GM12878 (cell line): ENCODE data around the gene GHITM. TPM values are rescaled to one million over a fixed set of nuclear protein-coding genes. Genes with fewer than 3 reads are reported as not detected.

Experiments used
- ATAC-seq: fragments of 200-7000 bp; cut with Tn5 transposase; 3 replicates; pipeline ENCODE4 v1.9.1; 2020; ENCODE audit warnings: mild to moderate bottlenecking, moderate library complexity
- BruUV-seq: library from RNA; stranded (reverse); fragments of 400-500 nt; replicated peaks from 2 replicates; lab custom pipeline; 2021; lab: Mats Ljungman, UMichigan
- CTCF ChIA-PET: fragments of 300-600 bp; sonication (Branson Sonifier 250); formaldehyde crosslinking; extraction: SDS; loops from one replicate; lab custom pipeline; 2021; ENCODE audit warnings: inconsistent platforms; lab: Yijun Ruan, JAX
- POLR2A ChIA-PET: fragments of 350-600 bp; formaldehyde crosslinking; extraction: SDS; loops from one replicate; lab custom pipeline; 2021; ENCODE audit warnings: inconsistent platforms; lab: Charles Lee
- RAD21 ChIA-PET: fragments of 300-600 bp; sonication (Branson Sonifier 250); formaldehyde crosslinking; loops from one replicate; lab custom pipeline; 2023; ENCODE audit warnings: antibody characterized with exemption; ENCODE audit not compliant: unreplicated experiment; lab: Charles Lee
- SMC1A ChIA-PET: fragments of 300-600 bp; sonication (Branson Sonifier 250); formaldehyde crosslinking; loops from one replicate; lab custom pipeline; 2023; ENCODE audit not compliant: unreplicated experiment, uncharacterized antibody; lab: Charles Lee
- DNase-seq: peaks from one replicate; pipeline ENCODE4 v3.0.0-alpha.2; 2011; ENCODE audit warnings: low read depth, low spot score
- FAIRE-seq: peaks from 3 replicates; lab custom pipeline; 2011; peaks lifted over from hg19 to GRCh38; lab: Jason Lieb, UNC
- H2AFZ ChIP-seq: 2 replicates; pipeline ENCODE4 v1.6.0; 2011; ENCODE audit warnings: low read depth, low read length, control low read depth; ENCODE audit not compliant: control insufficient read depth
- H3K27ac ChIP-seq: 2 replicates; pipeline ENCODE4 v1.5.1; 2011; ENCODE audit warnings: control low read depth; ENCODE audit not compliant: control insufficient read depth, insufficient read depth
- H3K27me3 ChIP-seq, 2 experiments: replicated peaks in 1 of 2; 2 replicates each; pipeline versions ENCODE4 v1.6.0 to v1.6.1; 2011; ENCODE audit warnings: low read length in 1 of 2; ENCODE audit not compliant: control insufficient read depth in 2 of 2, insufficient read depth in 2 of 2
- H3K36me3 ChIP-seq, 2 experiments: 2 replicates each; pipeline ENCODE4 v1.5.1; 2011; ENCODE audit warnings: low read length in 1 of 2; ENCODE audit not compliant: control insufficient read depth in 2 of 2, insufficient read depth in 2 of 2
- H3K4me1 ChIP-seq: 2 replicates; pipeline ENCODE4 v1.6.1; 2011; ENCODE audit warnings: mild to moderate bottlenecking, low read length, moderate library complexity, mixed read lengths; ENCODE audit not compliant: control insufficient read depth, insufficient read depth
- H3K4me2 ChIP-seq: 2 replicates; pipeline ENCODE4 v1.6.0; 2011; ENCODE audit warnings: control low read depth; ENCODE audit not compliant: control insufficient read depth, insufficient read depth
- H3K4me3 ChIP-seq: fragments of 200-600 bp; sonication (generic); 2 replicates; pipeline ENCODE4 v1.5.1; 2016
- H3K79me2 ChIP-seq: 2 replicates; pipeline ENCODE4 v1.6.0; 2011; ENCODE audit warnings: low read length; ENCODE audit not compliant: control insufficient read depth, insufficient read depth
- H3K9ac ChIP-seq: 2 replicates; pipeline ENCODE4 v1.8.0; 2011; ENCODE audit warnings: low read length, control low read depth, mixed read lengths; ENCODE audit not compliant: control insufficient read depth, insufficient read depth
- H3K9me3 ChIP-seq: replicated peaks from 3 replicates; pipeline ENCODE4 v1.5.1; 2011; ENCODE audit warnings: mild to moderate bottlenecking, low read length; ENCODE audit not compliant: control insufficient read depth, insufficient read depth
- H4K20me1 ChIP-seq: 2 replicates; pipeline ENCODE4 v1.6.0; 2011; ENCODE audit not compliant: control insufficient read depth, insufficient read depth
- CHD2 ChIP-seq: IDR thresholded peaks from 2 replicates; pipeline ENCODE4 v1.6.1; 2011; ENCODE audit warnings: low read depth, low read length, improper control_type of control experiment, borderline replicate concordance
- E2F8 ChIP-seq: fragments of 450-650 bp; IDR thresholded peaks from 2 replicates; pipeline ENCODE4 v1.6.1; 2018; ENCODE audit warnings: mild to moderate bottlenecking, low read depth, moderate library complexity; ENCODE audit not compliant: partially characterized antibody
- GABPA ChIP-seq: IDR thresholded peaks from 2 replicates; pipeline ENCODE4 v1.6.1; 2014; ENCODE audit warnings: antibody characterized with exemption, low read depth, mild to moderate bottlenecking, inconsistent platforms
- HCFC1 ChIP-seq: fragments of 150-350 bp; IDR thresholded peaks from 2 replicates; pipeline ENCODE4 v1.6.1; 2014; ENCODE audit warnings: low read length
- HDAC6 ChIP-seq: fragments of 200-600 bp; sonication (generic); IDR thresholded peaks from one replicate; pipeline ENCODE4 v1.8.0; 2017; ENCODE audit warnings: antibody characterized with exemption; ENCODE audit not compliant: unreplicated experiment
- MEF2A ChIP-seq: IDR thresholded peaks from 2 replicates; pipeline ENCODE4 v1.6.1; 2011; ENCODE audit warnings: low read depth, mild to moderate bottlenecking, low read length, moderate library complexity; ENCODE audit not compliant: insufficient read depth
- MEF2B ChIP-seq: fragments of 450-650 bp; IDR thresholded peaks from 2 replicates; pipeline ENCODE4 v1.6.1; 2018; ENCODE audit warnings: mild to moderate bottlenecking, moderate library complexity; ENCODE audit not compliant: partially characterized antibody, poor library complexity, severe bottlenecking
- POLR2AphosphoS5 ChIP-seq: IDR thresholded peaks from 2 replicates; pipeline ENCODE4 v1.6.1; 2011; ENCODE audit warnings: mild to moderate bottlenecking, low read length, inconsistent platforms
- RUNX3 ChIP-seq: IDR thresholded peaks from 2 replicates; pipeline ENCODE4 v1.6.1; 2012; ENCODE audit warnings: low read length, inconsistent platforms
- SIX5 ChIP-seq: IDR thresholded peaks from 2 replicates; pipeline ENCODE4 v1.6.1; 2011; ENCODE audit warnings: mild to moderate bottlenecking, low read depth, low read length, moderate library complexity; ENCODE audit not compliant: severe bottlenecking
- STAT3 ChIP-seq: IDR thresholded peaks from 2 replicates; pipeline ENCODE4 v1.6.1; 2011; ENCODE audit warnings: low read depth, low read length, improper control_type of control experiment
- TCF12 ChIP-seq: IDR thresholded peaks from 2 replicates; pipeline ENCODE4 v1.6.1; 2011; ENCODE audit warnings: low read depth, mild to moderate bottlenecking, low read length
- WRNIP1 ChIP-seq: IDR thresholded peaks from 2 replicates; pipeline ENCODE4 v1.6.1; 2011; ENCODE audit warnings: low read depth, low read length, improper control_type of control experiment, borderline replicate concordance
- YY1 ChIP-seq: IDR thresholded peaks from 2 replicates; pipeline ENCODE4 v1.6.1; 2011; ENCODE audit warnings: low read depth, mild to moderate bottlenecking, low read length
- ZBED1 ChIP-seq: IDR thresholded peaks from 2 replicates; pipeline ENCODE4 v1.6.1; 2016; ENCODE audit warnings: borderline replicate concordance
- WGBS: methylation state at CpG from one replicate; pipeline ENCODE4 v1.1.6; 2016; ENCODE audit warnings: low lambda C conversion rate; ENCODE audit not compliant: insufficient replicate concordance, insufficient coverage; ENCODE audit errors: missing lambda C conversion rate; 5-methylcytosine and 5-hydroxymethylcytosine counted together
- in situ Hi-C: fragments of 300-500 bp; cut with MboI; formaldehyde crosslinking; loops from 9 replicates; pipeline ENCODE4 v1.14.3; 2018; ENCODE audit warnings: mixed read lengths
- intact Hi-C: fragments of 100-400 bp; cut with micrococcal nuclease; formaldehyde crosslinking; loops from one replicate; pipeline ENCODE4 v1.14.2; 2022; ENCODE audit not compliant: unreplicated experiment
- polyA plus RNA-seq, 11 experiments: library from polyadenylated mRNA; depleted of rRNA in 4 of 11; unstranded in 6 of 11; stranded (reverse) in 5 of 11; fragments of >200 nt; fragmentation: Nextera tagmentation in 4 of 11; fragmentation: Illumina TruSeq in 1 of 11; extraction: Ambion mirVana in 4 of 11; extraction: Trizol in 1 of 11; gene quantifications; 1 replicate in 1 of 11; 2 replicates in 10 of 11; pipeline versions ENCODE4 v1.2.1 to v1.2.3, GENCODE V29; 2011 to 2016; ENCODE audit warnings: inconsistent platforms in 2 of 11, missing spikeins in 2 of 11, low read depth in 1 of 11
- total RNA-seq, 4 experiments: library from RNA; depleted of rRNA in 3 of 4; stranded (reverse); fragments of >200 nt in 3 of 4; fragmentation: Illumina TruSeq in 1 of 4; extraction: Trizol in 1 of 4; gene quantifications; 2 replicates each; pipeline versions ENCODE4 v1.2.1 to v1.2.3, GENCODE V29; 2013 to 2021

GHITM gene
- total and polyA plus RNA-seq, 10 of the 15 experiments (the other 5 are each of a cell fraction or from before 2014, with no cell fraction given), result 120 to 501 (median 209) TPM

GRCh38 chr10:84185526-84186175, 46.3 kb downstream of the GHITM start:
- SMC1A ChIA-PET, result interaction anchor here (0.7 kb wide), 1 partner anchor 25 kb away, joined by 3 read pairs; no protein-coding TSS in a partner anchor
- no peak for TF ChIP-seq POLR2AphosphoS5
- TF ChIP-seq YY1, result no peak
- TF ChIP-seq, all 136 proteins: peak for 0
- ATAC-seq (no peak), DNase-seq (no peak), FAIRE-seq (no peak)
- no peaks in the 10 kb centered on the region for H3K4me1 ChIP-seq
- RAD21 ChIA-PET, result no interaction called here
- POLR2A ChIA-PET, result no interaction called here
- in situ Hi-C loops (no loop called here), intact Hi-C loops (no loop called here)
- H3K27me3 ChIP-seq, result 0 out of 4 replicates have a peak, but pooled peaks cover 0 to 2% of the 10 kb centered on the region in 2 experiments
- WGBS, result 30% methylated on average over 11 of the region's 11 CpGs
- H3K4me2 ChIP-seq, result no peak overlapping the region
- no peaks in the 10 kb centered on the region for H3K9me3 ChIP-seq
- no peak overlapping the region for H3K4me3 ChIP-seq
- CTCF ChIA-PET, result interaction anchor here (0.9 kb wide), 1 partner anchor 38 kb away, joined by 4 read pairs; no protein-coding TSS in a partner anchor
- no peak overlapping the region for H2AFZ ChIP-seq
- no peaks in the 10 kb centered on the region; the same call in 1 of the 2 replicates for H4K20me1 ChIP-seq
- H3K36me3 ChIP-seq, result no peaks in the 10 kb centered on the region
- H3K27ac ChIP-seq, result no peak overlapping the region
- no peak overlapping the region for H3K9ac ChIP-seq
- BruUV-seq, result no TSS peak
- no peaks in the 10 kb centered on the region for H3K79me2 ChIP-seq

GRCh38 chr10:84188815-84189214, 49.5 kb downstream of the GHITM start:
- no peaks in the 10 kb centered on the region for H3K79me2 ChIP-seq
- POLR2A ChIA-PET, result interaction anchor here (0.7 kb wide), 1 partner anchor 11 kb away, joined by 3 read pairs; no protein-coding TSS in a partner anchor
- no peak for ATAC-seq
- peaks cover 3 to 14% of the 10 kb centered on the region in 2 experiments for H3K27me3 ChIP-seq
- no peak overlapping the region for H3K9ac ChIP-seq
- no peaks in the 10 kb centered on the region; the same call in 1 of the 2 replicates for H4K20me1 ChIP-seq
- no peak for DNase-seq
- no peak overlapping the region for H2AFZ ChIP-seq
- no peaks in the 10 kb centered on the region for H3K4me1 ChIP-seq
- H3K4me3 ChIP-seq, result no peak overlapping the region
- H3K36me3 ChIP-seq, result no peaks in the 10 kb centered on the region
- H3K4me2 ChIP-seq, result no peak overlapping the region
- no peak overlapping the region for H3K27ac ChIP-seq
- no TSS peak for BruUV-seq
- WGBS, result 50% methylated on average over 3 of the region's 3 CpGs
- no peak for FAIRE-seq
- RAD21 ChIA-PET, result interaction anchor here (1.1 kb wide), 1 partner anchor 41 kb away, joined by 3 read pairs; no protein-coding TSS in a partner anchor
- intact Hi-C loops, result no loop called here
- SMC1A ChIA-PET, result interaction anchor here (1.0 kb wide), 1 partner anchor 50 kb away, joined by 3 read pairs; the partner anchor contains the start of gene GHITM
- H3K9me3 ChIP-seq, result no peaks in the 10 kb centered on the region
- in situ Hi-C loops, result no loop called here
- CTCF ChIA-PET, result interaction anchor here (2.0 kb wide), 1 partner anchor 41 kb away, joined by 8 read pairs; no protein-coding TSS in a partner anchor
- no peak for TF ChIP-seq RUNX3
- TF ChIP-seq STAT3, result no peak
- no peak for TF ChIP-seq ZBED1
- TF ChIP-seq CHD2, result no peak
- no peak for TF ChIP-seq TCF12
- TF ChIP-seq MEF2B, result no peak
- no peak for TF ChIP-seq WRNIP1
- no peak for TF ChIP-seq SIX5
- no peak for TF ChIP-seq POLR2AphosphoS5
- no peak for TF ChIP-seq E2F8
- TF ChIP-seq HCFC1, result no peak
- TF ChIP-seq MEF2A, result no peak
- no peak for TF ChIP-seq HDAC6
- no peak for TF ChIP-seq GABPA
